Stimulated activated CD4-positive, alpha-beta T cell treated with anti-CD3 and anti-CD28 coated beads, Interleukin-4, amount 100 ng/mL, for 1 hour (primary cell): ENCODE results near the gene CAMTA1.
"Not testable (repeated sequence)": the region's sequence is repeated elsewhere in the genome, so short reads cannot be mapped to it uniquely, and the experiment has no call there.

Experiments
- DNase-seq: peaks from one replicate; pipeline ENCODE4 v3.0.0-alpha.2; 2020

Gene CAMTA1

DNA sequence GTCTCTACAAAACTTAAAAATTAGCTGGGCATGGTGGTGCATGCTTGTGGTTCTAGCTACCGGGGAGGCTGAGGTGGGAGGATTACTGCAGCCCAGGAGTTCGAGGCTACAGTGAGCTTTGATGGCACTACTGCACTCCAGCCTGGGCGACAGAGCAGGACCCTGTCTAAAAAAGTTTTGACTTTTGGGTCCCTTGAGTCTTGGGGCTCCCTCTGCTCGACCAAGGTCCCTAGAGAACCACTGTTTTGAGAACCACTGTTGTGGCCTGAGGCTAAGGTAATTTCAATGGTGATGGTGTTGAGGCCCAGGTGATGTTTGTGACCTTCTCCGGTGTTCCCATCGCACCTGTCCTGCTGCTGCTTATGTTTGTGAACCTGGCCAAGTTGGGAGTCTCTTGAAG, 3.1 kb upstream of the CAMTA1 start:
- DNase-seq: no peak

- DNase-seq: no peak
Measured at GRCh38 chr1:6783221-6783620, 2.0 kb upstream of the CAMTA1 start.

DNA sequence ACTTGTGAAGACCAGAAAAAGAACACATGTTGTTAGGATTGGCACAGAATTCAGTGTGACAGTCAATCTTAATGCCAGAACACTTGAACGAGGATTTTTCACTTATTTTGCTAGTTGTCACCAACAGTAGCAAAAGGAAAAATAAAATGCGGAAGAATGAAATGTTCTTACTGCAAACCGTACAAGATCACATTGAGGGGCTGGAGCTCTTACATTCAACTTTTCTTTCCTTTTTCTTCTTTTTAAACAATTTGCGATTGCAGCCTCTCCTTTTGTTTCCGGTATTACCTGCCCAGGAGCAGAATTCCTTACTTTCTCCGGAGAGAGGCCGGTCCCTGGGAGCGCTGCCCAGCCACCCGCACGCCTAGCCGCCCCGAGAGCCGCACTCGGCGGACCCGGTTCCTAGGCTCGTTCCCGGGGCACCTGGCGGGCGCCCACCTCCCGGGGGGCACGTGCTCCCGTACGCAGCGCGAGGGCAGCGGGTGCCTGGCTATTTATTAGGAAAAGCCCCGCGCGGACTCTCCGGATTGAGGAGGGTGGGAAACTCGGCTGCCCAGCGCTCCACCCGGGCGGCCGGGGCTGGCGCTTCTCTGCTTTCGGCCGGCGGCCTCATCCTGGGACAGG, 1.2 kb upstream of the CAMTA1 start:
- DNase-seq: no peak

- DNase-seq: peak; percentile 86
Measured at GRCh38 chr1:6784560-6785317, 515 bp upstream of the CAMTA1 start.

DNA sequence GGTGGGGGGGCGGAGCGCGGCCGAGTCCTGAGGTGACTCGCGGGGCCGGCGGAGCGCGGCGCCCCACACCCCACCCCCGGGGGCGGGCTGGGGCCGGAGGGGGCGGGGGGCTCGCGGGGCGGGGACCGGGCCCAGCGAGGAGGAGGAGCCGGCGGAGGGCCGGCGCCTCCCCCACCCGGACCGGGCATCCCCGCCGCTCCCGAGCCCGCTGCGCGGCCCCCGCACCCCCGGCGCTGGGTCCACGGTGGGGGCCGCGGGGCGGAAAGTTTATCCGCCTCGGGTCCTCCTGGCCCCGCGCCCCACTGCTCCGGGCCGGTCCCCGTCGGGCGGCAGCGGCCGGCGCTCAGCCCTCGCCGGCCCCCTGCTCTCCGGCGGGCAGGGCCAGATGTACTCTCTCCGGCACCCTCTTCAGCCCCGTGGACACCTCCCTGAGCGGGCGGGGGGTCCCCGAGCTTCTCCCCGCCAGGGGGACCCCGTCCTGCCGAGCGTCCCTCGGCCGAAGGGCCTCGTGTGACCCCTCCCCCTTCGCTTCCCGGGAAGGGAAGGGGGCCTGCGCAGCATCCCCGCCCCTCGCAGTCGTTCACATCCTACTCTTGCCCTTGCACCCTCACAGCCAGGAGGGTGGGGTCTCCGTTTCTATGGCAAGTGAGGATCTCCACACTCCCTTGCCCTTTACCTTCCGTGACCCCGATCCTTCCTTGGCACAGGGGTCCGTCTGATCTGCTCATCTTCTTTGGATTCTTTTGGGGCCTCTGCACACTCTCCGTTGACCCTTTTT, 663 bp downstream of the CAMTA1 start:
- peak; percentile 53 for DNase-seq

- no peak for DNase-seq
Measured at GRCh38 chr1:6788946-6789345, 3.7 kb downstream of the CAMTA1 start.

DNA sequence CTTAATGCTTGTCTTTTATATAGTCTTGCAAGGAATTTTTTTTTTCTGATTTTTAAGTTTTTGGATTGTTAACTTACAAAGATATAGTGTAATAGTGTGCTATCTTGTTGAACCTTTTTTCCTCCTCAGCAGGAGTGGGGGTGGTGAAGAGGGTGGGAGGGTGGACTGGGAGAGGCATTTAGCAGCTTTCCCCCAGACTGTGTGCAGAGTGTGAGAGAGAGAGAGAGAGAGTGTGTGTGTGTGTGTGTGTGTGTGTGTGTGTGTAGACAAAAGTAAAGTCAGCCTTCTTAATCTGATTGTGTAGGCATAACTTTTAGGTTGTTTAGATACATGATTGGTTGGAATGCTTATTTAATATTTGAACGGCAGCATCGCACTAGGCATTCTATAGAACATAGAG, 4.9 kb downstream of the CAMTA1 start:
- no peak for DNase-seq

DNA sequence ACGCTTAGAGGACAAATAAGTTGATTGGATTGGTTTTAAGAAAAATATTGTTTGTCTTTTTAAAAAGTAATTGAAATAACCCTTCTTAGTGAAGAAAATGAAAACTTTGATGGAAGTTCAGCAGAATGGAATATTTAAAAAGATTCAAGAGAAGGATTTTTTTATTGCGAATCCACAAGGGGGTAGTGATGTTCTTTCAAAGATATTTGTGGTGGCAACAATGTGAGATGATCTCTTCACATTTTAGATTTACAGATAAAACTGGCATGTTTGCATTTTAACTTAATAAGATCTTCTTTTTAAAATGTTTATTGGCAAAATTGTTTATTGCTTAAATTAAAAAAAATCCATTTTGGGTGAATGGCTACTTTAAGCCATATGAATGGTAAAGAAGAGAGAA, 8.9 kb downstream of the CAMTA1 start:
- no peak for DNase-seq

- DNase-seq: no peak
Measured at GRCh38 chr1:6795203-6795602, 9.9 kb downstream of the CAMTA1 start.

- DNase-seq: no peak
Measured at GRCh38 chr1:6795661-6796060, 10.4 kb downstream of the CAMTA1 start.

DNA sequence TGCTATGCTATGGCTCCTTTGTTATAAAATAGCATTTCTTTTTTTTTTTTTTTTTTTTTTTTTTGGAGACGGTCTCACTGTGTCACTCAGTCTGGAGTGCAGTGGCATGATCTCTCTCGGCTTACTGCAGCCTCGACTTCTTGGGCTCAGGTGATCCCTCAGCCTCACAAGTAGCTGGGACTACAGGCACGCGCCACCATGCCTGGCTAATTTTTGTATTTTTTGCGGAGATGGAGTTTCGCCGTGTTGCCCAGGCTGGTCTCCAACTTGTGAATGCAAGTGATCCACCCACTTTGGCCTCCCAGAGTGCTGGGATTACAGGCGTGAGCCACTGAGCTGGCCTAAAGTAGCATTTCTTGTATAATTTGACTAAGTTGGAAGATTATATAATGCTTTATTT, 10.8 kb downstream of the CAMTA1 start:
- DNase-seq: no peak

DNA sequence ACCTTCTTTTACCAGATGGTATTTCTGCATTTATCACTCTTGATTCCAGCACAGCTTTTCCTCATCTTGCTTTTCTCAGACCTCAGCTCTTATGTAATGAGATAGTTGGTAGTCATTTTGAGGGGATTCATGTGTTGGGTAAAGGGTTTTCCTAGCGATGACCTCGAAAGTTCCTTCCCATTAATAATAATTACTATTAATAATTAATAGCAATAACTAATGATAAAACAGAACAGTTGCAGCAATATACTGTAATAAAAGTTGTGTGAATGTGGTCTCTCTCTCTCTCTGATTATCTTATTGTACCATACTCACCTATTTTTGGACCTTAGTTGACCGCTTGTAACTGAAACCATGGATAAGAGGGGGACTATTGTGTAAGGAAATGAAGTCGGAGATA, 14.2 kb downstream of the CAMTA1 start:
- DNase-seq: no peak

GRCh38 chr1:6800745-6801144, 15.5 kb downstream of the CAMTA1 start:
- DNase-seq: no peak

- no peak for DNase-seq
Measured at GRCh38 chr1:6801199-6801598, 15.9 kb downstream of the CAMTA1 start.

GRCh38 chr1:6801966-6802365, 16.7 kb downstream of the CAMTA1 start:
- no peak for DNase-seq

DNA sequence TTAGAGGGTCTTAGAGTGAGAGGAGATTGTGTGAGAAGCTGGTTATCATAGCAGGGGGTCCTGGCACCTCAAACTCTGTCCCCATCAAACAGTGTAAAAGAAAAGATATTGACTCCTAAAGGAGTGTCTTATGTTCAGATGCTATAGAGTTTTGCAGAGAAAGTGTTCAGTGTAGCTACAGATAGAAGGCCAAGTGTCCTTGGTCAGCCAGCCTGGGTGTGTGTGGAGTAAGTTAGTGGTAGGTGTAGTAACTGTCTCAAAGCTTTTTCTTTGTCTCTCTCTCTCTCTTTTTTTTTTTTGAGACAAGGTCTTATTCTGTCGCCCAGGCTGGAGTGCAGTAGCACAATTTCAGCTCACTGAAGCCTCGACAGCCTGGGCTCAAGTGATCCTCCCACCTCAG, 17.2 kb downstream of the CAMTA1 start:
- DNase-seq: no peak

- DNase-seq: no peak
Measured at GRCh38 chr1:6802893-6803292, 17.6 kb downstream of the CAMTA1 start.

GRCh38 chr1:6803357-6803756, 18.1 kb downstream of the CAMTA1 start:
- DNase-seq: no peak

- DNase-seq: no peak
Measured at GRCh38 chr1:6805004-6805416, 19.8 kb downstream of the CAMTA1 start.

GRCh38 chr1:6807782-6808181, 22.5 kb downstream of the CAMTA1 start:
- no peak for DNase-seq

- no peak for DNase-seq
Measured at GRCh38 chr1:6809461-6809860, 24.2 kb downstream of the CAMTA1 start.

DNA sequence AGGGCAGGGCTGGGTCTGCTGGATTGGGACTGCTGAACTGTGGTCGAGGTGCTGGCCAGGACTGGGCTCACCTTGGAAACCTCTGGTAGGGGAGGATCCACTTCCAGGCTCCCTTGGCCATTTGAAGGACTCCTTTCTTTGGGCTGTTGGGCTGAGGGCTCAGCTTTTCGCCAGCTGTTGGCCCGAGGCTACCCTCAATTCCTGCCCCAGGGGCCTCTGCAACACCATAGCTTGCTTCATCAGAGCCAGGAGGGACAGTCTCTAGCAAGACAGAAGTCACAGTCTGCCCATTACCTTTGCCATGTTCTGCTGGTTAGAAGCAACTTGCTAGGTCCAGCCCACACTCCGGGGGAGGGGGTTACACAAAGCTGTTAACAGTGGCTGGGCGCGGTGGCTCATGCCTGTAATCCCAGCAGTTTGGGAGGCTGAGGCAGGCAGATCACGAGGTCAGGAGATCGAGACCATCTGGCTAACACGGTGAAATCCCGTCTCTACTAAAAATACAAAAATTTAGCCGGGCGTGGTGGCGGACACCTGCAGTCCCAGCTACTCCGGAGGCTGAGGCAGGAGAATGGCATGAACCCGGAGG, 25.0 kb downstream of the CAMTA1 start:
- DNase-seq: not testable (repeated sequence)

- DNase-seq: no peak
Measured at GRCh38 chr1:6811583-6811982, 26.3 kb downstream of the CAMTA1 start.

- DNase-seq: no peak
Measured at GRCh38 chr1:6813165-6813564, 27.9 kb downstream of the CAMTA1 start.
